HG02610 (cell line): ENCODE measurements around the gene LAMA4.
"Not testable (repeated sequence)": the region's sequence is repeated elsewhere in the genome, so short reads cannot be mapped to it uniquely, and the experiment has no call there.

Experiments
- ATAC-seq: cut with Tn5 transposase; IDR thresholded peaks from one replicate; pipeline ENCODE4 v1.9.1; 2021; ENCODE audit warnings: mild to moderate bottlenecking, moderate library complexity; ENCODE audit not compliant: unreplicated experiment

LAMA4 gene

DNA sequence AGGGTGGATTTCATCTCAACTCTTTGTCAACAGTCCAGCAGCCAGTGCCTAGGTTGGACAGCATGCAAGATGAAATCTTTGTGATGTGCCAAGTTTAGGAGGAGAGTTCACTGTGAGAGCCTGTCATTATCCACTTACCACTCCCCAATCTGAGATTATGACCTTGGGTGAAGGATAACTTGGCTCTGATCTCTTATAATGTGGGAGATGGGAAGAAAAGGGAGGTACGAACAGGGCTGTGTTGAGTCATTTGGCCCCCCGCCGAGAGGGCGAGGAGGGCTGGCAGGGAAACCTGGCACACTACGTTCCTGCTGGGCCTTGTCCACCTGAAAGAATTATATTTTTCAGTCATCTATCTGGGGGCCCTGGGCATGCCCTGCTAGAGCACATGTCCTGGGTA is 35.8 kb downstream of the LAMA4 start:
- no peak for ATAC-seq

DNA sequence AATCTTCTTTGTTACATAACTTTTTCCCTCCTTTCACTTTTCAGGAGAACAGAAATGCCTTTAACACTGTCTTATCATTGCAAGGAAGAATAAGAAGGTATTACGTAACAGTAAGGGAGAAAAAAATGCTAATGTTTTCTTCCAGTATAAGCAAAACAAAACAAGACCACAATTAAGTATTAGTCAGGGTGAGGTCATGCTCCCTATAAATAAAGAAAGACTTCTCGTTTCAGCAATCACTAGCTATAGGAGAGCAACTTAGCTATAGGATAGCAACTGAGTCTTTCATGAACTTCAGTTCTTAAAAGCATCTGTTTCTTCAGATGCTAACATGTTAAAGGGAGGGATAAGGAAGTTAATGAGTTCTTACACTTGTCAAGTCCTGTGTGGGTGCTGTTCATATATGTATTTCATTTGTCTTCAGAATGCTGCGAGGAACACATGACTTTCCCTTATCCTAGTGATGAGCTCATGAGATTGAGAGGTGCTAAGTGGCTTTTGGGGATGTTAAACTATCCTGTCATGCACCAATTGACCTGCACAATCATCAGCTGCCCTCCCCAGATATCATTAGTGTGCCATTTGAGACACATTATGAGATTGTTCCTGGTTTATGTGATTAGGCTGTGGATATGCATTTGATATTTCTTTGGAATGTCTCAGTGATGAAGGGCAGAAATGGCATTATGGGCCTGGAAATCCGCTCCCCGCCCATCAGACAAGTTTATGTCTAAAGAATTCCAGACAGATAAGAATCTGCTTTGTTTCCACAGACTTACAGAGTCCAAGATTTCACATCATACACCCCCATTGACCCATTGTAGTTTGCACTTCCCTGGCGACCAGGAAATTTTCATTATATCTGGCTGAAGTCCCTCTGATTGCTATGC is 37.5 kb downstream of the LAMA4 start:
- no peak for ATAC-seq

DNA sequence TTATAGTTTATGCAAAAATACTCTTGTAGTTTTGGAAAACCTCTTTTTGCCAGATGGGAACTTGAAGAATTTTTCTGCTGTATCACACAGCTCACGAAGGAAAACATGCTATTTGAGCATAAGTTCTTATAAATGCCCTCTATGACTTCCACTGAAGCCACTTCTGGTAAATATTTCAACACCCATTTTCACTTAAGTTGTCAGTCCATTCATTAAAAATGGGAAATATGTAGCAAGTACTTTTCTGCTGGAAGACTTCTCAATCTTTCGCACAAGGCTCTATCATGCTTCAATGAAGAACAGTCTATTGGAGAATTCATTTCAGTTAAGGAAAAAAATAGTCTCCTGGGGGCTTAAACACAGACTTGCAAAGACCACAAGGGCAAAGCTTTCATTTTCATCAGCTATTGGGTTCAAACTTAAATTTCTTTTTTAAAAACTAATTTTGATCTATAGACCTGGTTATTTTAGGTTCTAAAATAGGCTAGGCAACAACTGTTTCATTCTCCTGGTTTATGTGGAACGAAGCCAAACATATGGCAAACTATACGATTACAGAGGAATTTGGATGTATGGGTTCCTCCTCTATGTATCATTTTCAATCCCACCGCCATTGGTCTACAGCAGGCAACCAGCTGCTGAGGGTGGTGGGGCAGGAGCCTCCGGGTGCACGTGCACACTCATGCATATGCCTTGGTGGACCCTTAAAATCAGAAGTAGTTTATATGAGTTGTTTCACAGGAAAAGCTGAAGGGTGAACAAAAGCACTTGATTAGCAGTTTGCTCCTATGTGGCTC is 38.7 kb downstream of the LAMA4 start:
- ATAC-seq, result no peak

GRCh38 chr6:112214739-112215269 is 39.6 kb downstream of the LAMA4 start:
- no peak for ATAC-seq

DNA sequence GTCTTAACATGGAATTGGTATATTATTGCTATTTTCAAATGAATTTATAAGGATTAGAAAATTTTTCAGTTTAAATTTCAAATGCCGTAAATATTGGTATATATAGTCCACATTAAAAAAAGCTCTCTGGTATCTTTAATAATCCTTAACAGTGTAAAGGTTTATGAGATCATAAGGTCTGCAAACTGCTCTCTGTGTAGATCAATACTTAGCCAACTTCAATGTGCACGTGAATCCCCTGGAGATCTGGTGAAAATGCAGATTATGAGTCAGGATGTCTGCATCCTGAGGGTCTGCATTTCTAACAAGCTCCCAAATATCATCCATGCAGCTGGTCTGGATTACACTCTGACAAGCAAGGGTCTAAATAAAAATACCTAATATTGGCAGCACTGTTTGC is 43.5 kb downstream of the LAMA4 start:
- no peak for ATAC-seq

- ATAC-seq, result no peak
Measured at GRCh38 chr6:112209131-112209530, 45.2 kb downstream of the LAMA4 start.

DNA sequence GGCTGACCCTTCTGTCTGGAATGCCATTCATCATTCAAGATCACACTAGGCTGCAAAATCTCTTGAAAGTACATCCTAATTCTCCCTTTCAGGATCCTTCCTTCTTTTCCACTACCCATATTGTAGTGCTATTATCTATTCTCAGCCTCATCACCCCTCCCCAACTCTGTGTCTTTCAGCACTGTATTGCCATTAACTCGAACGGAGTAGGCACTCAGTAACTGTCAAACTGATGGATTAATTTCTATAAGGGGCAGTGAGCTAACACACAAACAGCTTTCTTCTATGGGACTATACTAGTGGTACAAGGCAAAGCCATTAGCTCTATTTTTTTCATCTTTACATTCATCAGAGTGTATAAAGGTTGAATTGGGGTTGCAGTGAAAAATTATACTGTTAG is 46.6 kb downstream of the LAMA4 start:
- no peak for ATAC-seq

DNA sequence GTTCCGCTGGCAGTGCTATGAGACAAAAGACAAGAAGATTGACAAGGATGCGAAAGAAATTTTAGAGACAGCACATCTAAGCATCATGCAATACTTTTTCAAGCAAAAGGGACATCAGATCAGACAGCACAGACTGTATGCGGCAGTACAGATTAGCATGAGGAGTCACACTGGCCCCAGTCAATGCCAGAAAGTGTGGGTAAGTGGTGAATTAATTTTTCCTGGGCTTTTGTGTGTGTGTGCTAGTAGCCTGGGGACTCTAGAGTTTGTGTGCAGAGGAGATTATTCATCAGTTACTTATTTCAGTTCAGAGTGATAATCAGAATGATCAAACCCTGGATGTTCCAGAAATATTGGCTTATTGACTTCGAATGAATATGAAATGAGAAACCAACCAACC is 47.2 kb downstream of the LAMA4 start:
- no peak for ATAC-seq

DNA sequence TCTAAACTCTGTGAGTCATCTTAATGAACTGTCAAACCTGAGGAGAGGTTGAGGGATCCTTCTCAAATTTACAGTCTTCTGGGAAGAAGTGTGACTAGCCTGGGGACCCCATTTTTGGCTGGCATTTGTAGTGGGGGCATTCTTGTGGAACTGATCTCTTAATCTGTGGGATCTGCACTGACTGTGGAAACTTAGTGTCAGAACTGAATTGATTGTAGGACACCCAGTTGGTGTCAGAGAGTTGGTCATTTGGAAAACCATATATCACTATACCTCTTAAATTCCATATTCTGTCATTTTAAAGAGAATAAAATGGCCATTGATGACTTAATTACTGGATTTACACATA is 48.3 kb downstream of the LAMA4 start:
- ATAC-seq, result no peak

DNA sequence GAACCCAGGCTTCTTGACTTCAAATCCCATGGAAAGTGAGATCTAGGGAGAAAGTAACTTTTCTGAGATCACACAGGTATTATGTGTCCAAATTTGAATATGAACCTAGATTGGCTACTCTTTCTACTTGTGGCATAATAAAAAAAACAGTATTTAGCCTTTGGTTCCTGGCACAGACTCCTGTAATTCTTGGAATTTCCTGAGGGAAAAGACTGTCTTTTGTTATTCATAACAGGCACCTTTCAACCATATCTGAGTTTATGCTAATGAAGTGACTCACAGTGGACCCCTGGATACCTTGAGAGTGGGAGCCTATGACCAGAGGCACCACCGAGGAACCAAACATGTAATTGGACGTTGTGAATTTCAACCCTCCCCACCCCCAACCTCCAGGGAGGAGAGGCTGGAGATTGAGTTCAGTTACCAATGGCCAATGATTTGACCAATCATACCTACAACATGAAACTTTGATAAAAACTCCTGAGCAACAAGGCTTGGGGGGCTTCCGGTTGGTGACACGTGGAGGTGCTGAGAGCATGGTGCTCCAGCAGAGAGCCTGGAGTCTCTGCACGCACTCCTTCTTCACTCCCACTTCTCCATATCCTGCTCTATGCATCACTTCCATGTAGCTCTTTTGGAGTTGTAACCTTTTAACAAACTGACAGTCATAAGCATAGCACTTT is 48.8 kb downstream of the LAMA4 start:
- ATAC-seq, result no peak

DNA sequence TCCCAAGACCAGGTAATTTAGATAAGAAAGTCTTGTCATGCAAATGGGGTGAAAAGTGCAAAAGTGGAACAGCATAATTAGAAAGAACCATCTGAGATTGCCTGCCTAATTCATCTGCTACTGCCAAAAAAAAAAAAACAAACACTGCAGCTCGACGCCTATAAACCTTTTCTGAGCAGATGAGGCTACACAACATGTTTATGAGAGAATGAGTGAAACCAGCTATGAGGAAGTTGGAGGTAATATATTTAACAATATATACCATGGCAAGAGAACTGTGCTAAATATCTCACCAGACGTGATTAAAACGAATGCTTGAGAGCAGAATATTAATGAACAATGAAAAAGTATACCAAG is 50.0 kb downstream of the LAMA4 start:
- no peak for ATAC-seq

- peak; percentile 68 for ATAC-seq
Measured at GRCh38 chr6:112203577-112204349, 50.6 kb downstream of the LAMA4 start.

- peak; percentile 82 for ATAC-seq
Measured at GRCh38 chr6:112202639-112203341, 51.6 kb downstream of the LAMA4 start.

- not testable (repeated sequence) for ATAC-seq
Measured at GRCh38 chr6:112200185-112200914, 54.0 kb downstream of the LAMA4 start.

DNA sequence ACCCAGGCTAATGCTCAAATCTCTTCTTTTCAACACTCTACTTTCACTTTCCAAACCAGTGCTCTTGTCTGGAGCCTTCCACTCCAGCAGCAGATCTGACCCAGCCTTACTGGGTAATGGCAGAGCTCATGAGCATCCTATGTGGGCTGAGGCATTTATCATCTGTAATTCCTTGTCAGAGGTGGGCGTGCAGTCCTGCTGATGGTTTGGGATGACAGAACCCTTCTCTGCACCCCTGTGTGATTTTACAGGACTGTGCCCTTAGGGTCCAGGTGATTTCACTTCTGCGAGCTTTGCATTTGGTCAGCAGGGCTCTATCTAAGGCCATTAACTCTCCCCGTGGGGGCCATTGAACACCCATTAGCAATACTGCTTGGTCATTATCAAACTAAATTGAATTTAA is 55.4 kb downstream of the LAMA4 start:
- ATAC-seq, result no peak

DNA sequence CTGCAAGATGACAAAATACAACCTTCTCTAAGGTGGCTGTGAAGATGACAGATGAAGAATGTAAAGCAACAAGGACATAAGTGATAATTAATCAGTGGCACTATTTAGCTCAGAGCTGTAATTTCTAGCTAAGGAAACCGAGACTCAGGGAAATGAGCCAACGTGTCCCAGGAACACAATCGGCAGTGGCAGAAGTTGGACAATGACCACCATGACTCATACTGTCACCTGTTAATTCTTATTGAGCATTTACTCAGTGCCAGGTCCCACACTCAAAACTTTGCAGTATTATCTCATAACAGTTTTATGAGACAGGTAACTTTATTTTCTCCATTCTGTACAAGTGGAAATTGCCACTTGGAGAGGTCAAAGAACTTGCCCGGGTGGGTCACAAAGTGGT is 55.8 kb downstream of the LAMA4 start:
- no peak for ATAC-seq

GRCh38 chr6:112197636-112198035 is 56.7 kb downstream of the LAMA4 start:
- ATAC-seq, result no peak

DNA sequence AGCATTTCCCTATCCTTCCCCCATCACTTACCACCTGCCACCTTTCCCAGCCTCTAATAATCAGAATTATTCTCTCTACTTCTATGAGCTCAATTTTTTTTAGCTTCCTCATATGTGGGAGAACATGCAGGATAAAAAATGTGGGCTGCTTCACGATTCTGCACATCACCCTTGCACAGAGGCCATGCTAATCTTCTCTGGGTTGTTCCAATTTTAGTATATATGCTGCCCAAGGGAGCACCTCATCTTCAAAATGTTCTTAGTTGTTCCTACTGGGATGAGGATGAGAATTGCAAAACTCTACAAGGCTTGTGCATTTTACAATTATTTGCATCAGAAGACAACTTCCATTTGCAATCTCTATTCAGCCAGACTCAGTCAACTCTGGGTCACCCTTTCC is 58.1 kb downstream of the LAMA4 start:
- ATAC-seq, result no peak

DNA sequence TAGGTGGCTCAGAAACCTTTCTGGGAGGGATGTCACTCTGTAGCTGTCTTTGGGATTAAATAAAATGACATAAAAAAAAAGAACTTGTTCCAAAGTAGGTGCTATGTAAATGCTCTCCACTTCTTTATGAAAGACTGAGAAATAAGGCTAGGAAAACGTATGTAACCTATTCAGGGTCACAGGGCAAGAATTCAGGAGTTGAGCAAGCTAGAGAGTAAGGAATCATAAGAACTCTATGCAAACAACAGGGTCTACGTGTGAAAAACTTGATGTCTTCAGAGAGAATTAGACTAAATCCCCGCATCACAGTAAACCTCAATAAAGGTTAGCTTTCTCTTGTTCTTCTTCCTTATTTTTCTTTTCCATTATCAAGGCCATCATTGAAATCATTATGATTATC is 59.2 kb downstream of the LAMA4 start:
- ATAC-seq, result no peak
